SIG-M5 treated with dmso at 0.1 percent for 504 hours (cell line): ENCODE measurements around the gene TMC5.

Experiments
- DNase-seq: peaks from one replicate; lab custom pipeline; 2025; ENCODE audit not compliant: unreplicated experiment; lab: John Stamatoyannopoulos, UW

TMC5 gene

DNA sequence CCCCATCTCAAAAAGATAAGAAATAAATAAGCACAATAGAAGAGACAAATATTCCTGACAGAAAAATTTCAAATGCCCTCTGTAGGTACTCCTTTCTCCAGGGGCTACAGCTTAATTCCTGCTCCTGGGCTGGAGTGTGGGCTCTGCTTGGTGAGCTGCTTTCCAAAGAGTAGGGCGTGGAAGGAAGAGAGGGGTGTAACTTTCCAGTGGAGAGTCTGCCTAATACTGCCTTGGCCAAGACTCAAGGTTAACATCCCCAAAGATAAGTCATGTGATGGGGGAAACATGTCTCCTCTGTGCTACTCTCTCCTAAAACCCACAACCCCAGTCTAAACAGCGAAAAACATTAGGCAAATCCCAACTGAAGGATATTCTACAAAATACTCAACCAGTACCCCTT, 42.7 kb downstream of the TMC5 start:
- DNase-seq: no peak

DNA sequence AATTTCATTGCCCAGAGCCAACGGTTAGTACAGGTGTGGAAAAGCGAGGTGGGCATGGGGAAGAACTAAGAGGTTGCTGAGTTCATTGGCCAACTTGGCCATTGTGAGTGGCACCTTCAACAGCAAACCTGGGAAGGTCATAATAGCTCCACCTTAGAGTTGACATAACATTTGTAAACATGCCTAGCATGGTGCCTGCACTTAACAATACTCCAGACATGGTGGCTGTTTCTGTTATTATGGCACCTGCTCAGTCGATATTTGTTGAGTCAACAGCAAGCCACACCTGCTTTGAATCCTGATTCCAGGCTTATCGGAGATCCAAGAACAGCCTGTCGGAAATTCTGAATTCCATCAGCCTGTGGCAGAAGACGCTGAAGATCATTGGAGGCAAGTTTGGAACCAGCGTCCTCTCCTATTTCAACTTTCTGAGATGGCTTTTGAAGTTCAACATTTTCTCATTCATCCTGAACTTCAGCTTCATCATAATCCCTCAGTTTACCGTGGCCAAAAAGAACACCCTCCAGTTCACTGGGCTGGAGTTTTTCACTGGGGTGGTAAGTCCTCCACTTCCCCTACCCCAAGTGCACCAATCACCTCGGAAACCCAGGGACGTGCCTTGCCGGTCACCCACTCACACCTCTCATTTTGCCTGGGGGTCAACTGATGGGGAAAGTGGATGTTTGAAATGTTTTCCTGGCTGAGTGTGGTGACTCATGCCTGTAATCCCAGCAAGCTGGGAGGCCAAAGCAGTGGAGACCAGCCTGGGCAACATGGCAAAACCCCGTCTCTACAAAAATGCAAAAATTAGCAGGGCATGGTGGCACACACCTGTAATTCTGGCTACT, 46.0 kb downstream of the TMC5 start:
- no peak for DNase-seq

DNA sequence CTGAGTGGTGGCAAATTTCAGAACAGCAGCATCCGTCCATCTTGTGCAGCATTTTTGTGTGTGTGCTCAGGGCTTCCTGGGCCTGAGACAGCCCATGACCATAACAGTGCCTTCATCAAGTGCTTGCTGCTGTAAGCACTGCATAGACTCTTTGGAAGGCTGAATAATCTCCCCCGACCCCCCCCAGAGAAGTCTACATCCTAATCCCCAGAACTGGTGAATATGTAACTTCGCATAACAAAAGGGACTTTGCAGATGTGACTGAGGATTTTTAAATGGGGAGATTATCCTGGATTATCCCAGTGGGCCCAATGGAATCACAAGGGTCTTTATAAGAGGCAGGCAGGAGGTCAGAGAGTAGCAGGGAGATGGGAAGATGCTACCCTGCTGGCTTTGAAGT, 50.6 kb downstream of the TMC5 start:
- DNase-seq: no peak

DNA sequence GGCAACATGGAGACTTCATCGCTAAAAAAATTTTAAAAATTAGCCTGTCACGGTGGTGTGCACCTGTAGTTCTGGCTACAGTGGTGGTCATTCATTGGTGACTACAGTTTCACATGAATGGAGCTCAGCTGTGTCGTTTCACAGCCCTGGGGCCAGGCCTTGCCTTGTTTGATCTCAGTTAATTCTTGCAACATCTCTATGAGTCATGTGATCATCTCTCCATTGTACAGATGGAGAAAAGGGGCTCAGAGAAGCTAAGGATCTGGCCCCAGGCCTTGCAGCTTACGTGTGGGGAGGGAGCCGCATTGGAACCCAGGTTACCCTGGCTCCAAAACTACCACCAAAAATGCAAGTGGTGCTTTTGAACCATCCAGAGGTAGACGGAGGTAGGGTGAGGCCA, 54.8 kb downstream of the TMC5 start:
- DNase-seq: no peak

DNA sequence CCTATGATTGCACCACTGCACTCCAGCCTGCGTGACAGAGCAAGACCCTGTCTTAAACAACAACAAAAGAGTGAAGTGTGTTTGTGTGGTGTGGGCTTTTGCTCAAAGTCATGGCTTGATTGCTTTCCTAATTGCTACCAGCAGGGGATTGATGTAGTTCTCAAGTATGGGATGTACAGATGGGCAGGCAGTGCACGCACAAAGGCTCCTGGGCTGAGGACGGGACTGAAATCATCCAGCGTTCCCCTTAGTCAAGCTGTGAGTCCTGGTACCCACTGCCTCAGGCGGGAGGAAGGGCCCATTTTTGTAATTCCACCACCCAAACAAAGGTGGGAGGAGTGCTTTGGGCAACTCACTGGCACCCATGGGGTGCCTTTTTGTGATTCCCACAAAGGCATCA, 56.9 kb downstream of the TMC5 start:
- no peak for DNase-seq

DNA sequence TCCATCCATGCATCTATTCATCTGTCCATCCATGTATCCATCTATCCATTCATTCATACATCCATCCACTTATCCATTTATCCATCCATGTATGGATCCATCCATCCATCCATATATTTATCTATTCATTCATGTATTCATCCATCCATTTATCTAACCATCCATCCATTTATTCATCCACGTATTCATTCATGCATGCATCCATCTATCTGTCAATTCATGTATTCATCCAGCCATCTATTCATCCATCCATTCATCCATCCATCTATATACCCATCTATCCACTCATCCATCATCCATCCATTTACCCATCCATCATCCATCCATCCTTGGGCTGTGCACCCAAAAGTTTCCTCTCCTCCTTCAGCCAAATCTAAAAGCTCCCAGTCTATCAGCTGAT, 60.8 kb downstream of the TMC5 start:
- no peak for DNase-seq

DNA sequence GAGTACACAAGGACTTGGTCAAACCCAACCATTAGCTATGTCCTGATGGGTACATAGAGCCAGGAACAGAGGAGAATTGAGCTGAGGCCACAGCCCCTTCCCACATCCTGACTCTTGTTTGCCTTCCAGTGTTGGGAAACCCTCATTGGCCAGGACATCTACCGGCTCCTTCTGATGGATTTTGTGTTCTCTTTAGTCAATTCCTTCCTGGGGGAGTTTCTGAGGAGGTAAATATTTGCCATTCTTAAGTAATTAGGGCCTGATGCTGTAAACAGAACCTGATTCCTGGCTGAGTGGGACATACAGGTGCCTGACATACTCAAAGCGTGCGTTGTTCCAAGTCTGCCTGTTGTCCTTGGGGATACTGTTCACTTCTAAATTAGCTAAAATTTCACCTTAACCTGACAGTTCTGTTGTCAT, 61.6 kb downstream of the TMC5 start:
- no peak for DNase-seq

DNA sequence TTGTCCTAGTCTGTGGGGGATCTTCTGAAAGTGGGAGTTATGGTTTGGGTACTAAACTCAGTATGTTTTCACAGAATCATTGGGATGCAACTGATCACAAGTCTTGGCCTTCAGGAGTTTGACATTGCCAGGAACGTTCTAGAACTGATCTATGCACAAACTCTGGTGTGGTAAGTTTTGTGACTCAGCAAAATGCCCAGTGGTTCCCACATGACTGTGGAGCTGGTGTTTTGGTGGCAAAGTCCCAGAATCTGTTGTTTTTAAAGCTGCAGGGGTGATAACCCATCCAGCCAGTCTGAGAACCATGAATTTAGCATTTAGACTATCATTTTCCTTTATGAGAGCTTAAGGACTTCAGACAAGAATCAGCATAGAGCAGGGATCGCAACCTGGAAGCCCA, 63.6 kb downstream of the TMC5 start:
- no peak for DNase-seq

DNA sequence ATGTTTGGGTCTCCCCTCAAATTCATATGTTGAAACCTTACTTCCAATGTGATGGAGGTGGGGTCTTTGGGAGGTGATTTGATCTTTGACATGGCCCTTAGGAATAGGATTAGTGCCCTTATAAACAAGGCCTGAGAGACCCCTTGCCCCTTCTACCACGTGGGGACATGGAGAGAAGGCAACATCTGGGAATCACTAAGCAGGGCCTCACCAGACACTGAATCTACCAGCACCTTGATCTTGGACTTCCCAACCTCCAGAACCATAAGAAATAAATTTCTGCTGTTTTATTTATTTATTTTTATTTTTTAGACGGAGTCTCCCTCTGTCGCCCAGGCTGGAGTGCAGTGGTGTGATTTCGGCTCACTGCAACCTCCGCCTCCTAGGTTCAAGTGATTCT, 64.1 kb downstream of the TMC5 start:
- no peak for DNase-seq

DNA sequence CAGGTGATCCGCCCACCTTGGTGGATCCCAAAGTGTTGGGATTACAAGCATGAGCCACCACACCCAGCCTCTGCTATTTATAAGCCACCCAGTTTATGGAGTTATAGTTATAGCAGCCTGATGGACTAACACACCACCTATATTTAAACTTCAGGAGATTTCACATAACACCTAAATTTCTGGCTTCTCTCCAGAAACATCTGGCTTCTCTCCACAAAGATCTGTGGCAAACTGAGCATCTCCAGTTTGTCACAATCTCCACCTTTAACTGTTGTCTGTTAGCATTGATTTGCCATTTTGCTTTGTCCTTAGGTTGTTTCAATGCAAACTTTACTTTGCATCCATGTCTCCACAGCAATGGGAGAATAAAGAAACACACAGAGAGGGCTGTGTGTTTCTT, 64.6 kb downstream of the TMC5 start:
- no peak for DNase-seq

DNA sequence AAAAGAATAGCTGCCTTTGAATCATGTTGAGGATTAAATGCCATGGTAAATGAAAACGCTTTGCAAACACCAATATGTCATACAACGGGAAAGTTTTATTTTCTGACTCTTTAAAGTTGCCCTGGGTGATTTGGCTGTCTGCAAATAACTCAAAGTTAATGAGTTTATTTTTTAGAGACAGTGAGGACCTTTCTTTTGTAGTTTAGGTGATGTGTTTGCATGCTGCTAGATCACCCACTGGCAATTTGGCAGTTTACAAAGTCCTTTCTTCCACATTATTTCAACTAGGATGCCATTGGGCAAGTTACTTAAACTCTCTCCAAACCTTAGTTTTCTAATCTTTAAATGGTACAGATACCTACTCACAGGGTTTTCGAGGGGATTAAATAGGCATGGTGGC, 66.4 kb downstream of the TMC5 start:
- DNase-seq: no peak

DNA sequence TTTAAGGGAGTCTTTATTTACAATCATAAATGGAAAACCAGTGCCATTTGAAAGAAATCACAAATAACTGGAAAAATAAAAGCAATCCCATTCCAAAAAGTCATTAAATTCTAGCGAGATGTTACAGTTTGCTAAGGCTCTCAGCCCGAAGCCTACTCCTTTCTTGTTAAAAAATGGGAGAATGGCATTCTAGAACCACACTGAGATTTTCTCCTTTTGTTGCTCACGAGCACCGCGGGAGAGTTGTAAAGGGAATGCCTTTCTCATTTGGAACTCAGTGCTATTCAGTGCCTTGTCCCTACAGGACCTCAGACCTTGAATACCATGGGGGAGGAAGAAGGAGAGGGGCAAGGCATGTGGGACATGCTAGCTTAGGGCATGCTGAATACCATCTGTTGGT, 67.9 kb downstream of the TMC5 start:
- DNase-seq: no peak

DNA sequence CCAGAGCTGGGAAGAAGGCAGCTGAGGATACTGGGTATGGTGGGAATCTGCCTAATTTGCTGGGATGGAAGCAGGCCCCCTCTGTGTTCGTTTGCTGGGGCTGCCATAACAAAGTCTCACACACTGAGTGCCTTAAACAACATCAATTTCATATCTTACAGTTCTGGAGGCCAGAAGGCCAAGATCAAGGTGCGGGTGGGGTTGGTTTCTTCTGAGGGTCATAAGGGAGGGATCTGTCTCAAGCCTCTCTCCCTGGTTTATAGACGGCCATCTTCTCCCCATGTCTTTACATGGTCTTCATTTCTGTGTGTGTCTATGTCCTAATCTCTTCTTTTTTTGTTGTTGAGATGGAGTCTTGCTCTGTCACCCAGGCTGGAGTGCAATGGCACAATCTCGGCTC, 68.4 kb downstream of the TMC5 start:
- DNase-seq: no peak

DNA sequence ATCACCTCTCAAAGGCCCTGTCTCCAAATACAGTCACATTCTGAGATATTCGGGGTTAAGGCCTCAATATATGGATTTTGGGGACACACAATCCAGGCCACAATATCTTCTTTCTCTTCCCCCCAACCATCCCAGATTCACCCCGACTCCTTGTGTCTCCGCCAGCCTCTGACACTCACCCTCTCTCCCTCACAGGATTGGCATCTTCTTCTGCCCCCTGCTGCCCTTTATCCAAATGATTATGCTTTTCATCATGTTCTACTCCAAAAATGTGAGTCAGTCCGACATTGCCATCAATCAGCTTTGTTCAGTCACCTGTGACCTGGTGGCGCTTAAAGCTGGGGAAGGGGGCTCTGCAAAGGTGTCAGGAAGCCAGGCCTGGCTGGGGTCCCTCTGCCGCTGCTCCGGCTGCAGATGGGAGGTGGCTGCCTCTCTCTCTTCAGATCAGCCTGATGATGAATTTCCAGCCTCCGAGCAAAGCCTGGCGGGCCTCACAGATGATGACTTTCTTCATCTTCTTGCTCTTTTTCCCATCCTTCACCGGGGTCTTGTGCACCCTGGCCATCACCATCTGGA, 69.2 kb downstream of the TMC5 start:
- no peak for DNase-seq

DNA sequence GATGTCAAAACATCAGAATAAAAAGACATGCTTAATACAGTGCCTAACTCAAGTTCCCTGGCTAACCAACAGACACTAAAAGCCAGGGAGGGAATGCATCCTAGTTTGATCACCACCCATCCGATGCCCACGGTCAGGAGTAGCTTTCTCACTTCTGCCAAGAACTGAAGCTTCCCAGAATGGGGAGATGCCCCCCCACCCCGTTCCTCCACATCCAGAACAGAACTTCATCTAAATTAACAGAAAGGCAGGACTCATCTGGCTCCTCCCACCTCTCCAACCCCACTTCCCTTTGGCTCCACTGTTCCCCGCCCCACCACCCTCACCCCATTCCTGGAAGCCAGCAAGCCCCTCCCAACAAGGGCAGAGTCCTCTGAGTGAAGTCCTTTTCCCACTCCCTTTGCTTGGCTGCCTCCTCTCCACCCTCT, 70.5 kb downstream of the TMC5 start:
- DNase-seq: no peak

DNA sequence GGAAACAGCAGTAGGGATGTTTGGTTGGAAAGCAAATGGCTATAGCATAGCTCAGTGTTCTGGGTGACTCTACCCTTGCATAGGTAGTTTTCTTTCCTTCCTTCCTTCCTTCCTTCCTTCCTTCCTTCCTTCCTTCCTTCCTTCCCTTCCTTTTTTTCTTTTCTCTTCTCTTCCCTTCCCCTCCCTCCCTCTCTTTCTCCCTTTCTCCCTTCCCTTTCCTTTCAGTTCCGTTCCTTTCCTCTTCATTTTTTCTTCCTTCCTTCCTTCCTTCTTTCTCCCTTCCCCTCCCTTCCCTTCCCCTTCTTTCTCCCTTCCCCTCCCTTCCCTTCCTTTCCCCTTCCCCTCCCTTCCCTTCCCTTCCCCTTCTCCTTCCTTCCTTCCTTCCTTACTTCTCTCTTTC, 72.9 kb downstream of the TMC5 start:
- DNase-seq: no peak

DNA sequence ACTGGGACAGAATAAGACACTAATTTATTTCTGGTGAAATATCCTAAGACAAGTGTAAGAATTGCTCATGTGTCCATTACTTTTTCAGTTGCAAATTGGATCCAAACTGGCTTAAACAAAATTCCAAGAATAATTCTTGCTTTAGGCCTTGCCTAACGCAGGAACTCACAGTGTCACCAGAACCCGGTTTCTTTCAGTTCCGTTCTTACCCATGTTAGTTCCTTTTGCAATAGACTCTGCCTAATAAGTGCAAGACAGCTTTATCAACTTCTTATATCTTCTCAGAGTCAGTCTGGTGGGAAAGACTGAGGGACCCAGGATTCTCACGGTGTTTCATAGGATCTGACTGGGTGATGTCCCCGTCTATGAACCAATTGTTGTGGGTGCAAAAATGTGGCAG, 79.5 kb downstream of the TMC5 start:
- no peak for DNase-seq

DNA sequence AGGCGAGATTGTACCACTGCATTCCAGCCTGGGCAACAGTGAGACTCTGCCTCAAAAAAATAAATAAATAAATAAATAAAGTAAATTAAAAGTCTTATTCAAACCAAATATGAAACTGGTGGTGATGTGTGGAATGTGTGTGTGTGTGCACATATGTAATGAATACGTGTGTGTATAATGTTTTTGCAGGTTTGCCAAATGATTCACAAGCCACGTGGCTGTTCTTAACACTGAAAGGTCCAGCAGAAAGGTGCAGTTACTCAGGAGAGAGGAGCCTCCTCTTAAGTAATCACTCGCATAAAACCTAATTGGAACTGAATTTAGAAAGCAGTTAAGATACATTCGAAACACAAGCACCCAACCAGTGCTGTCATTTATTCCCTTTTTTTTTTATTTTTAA, 81.3 kb downstream of the TMC5 start:
- no peak for DNase-seq

DNA sequence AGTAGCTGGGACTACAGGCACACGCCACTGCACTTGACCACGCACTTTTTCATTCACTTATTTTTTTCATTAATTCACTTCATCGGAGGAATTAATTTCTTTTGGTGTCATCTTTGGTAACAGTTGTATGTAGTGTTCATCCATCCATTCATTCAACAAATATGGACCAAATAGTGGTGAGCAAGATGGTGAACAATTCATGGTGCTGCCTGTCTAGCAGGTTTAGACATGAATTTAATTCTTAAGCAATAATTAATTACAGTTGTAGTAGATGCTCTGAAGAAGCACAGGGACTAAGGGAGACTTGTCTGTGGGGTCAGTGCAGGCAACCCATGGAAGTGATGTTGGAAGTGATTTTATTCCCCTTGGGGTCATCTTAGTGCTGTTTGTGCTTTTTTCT, 81.8 kb downstream of the TMC5 start:
- no peak for DNase-seq

DNA sequence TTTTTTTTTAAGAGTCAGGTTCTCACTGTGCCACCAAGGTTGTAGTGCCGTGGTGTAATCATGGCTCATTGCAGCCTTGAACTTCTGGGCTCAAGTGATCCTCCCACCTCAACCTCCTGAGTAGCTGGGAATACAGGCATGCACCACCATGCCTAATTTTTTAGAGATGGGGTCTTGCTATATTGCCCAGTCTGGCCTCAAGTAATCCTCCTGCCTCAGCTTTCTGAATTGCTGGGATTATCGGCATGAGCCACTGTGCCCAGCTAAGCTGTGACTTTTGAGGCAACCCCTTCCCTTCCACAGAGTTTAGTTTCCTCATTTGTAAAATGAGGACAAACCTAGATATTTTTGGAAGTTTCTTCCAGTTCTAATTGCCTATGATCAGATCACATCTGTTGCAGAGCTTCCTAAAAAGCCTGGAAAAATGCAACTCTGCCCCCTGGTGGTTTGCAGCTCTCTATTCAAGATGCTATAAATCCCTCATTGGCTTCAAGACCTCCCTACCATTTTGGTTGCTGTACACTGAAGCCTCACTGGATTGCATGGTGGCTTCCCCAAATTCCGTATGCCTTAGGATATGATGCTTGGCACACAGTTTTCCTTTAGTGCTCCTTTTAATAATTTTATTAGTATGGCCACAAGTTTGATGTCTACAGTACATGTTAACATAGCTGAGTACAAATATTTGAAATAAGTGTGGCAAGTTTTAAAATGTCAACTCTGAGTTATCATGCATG, 84.9 kb downstream of the TMC5 start:
- peak; percentile 55 for DNase-seq

DNA sequence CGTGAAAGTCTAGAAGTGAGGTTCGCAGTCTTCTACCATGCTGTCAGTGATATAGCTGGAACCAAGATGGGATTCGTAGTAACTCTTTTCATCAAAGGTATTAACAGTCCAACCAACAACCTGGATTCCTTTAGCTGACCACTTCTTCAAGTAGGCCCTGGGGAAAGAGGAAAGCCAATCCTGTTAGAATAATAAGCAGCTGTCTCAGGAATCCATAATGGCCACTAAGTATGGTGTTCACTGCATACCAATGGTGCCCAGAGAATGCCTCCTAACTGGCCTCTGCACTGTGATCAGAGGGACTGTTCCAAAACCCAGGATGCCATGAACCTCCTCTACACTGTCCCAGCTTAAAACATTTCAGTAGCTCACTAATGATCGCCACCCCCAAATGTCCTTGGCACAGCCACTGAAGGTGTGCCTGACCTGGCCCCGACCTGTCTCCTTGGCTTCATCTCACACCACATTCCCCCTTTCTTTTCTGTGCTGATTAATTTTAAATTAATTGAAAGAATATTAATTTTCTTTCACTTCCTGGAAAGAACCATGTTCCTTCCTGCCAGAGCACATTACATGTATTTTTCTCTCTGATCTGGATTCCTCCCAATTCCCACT, 85.9 kb downstream of the TMC5 start:
- DNase-seq: no peak
